ENCODE results near the gene TCF19.
"Not testable (repeated sequence)": the region's sequence is repeated elsewhere in the genome, so short reads cannot be mapped to it uniquely, and the experiment has no call there.

Gene TCF19

DNA sequence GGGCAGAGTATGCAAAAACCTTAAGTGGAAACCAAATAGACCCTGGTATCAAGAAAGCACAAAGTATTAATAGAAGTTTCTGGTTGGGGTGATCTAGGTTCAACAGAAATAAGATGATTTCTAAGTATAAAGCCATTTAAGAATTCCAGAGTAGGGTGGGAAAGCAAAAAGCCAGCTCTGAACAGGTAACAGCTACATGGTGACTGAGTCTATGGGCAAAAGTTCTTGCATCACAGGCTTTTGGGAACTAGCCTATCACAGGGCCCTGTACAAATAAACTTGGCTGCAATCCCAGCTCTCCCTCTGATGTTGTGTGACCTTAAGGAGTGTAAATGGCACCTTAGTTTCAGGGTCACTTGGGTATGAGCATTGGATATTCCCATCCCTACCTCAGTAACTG is 5.5 kb downstream of the TCF19 start:
- no peak overlapping the region for H3K4me3 ChIP-seq (ENCODE audit: low read depth, low read length)
- DNase-seq (ENCODE audit: low read depth) = no peak
- TF ChIP-seq, protein P1, sequence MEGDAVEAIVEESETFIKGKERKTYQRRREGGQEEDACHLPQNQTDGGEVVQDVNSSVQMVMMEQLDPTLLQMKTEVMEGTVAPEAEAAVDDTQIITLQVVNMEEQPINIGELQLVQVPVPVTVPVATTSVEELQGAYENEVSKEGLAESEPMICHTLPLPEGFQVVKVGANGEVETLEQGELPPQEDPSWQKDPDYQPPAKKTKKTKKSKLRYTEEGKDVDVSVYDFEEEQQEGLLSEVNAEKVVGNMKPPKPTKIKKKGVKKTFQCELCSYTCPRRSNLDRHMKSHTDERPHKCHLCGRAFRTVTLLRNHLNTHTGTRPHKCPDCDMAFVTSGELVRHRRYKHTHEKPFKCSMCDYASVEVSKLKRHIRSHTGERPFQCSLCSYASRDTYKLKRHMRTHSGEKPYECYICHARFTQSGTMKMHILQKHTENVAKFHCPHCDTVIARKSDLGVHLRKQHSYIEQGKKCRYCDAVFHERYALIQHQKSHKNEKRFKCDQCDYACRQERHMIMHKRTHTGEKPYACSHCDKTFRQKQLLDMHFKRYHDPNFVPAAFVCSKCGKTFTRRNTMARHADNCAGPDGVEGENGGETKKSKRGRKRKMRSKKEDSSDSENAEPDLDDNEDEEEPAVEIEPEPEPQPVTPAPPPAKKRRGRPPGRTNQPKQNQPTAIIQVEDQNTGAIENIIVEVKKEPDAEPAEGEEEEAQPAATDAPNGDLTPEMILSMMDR (IDR thresholded peaks at IDR 0.05; ENCODE audit: low read depth, low read length, missing control alignments) = no peak
- in situ Hi-C loops (cut with HindIII; ENCODE audit: low sequenced_read_pairs) = no loop called here

DNA sequence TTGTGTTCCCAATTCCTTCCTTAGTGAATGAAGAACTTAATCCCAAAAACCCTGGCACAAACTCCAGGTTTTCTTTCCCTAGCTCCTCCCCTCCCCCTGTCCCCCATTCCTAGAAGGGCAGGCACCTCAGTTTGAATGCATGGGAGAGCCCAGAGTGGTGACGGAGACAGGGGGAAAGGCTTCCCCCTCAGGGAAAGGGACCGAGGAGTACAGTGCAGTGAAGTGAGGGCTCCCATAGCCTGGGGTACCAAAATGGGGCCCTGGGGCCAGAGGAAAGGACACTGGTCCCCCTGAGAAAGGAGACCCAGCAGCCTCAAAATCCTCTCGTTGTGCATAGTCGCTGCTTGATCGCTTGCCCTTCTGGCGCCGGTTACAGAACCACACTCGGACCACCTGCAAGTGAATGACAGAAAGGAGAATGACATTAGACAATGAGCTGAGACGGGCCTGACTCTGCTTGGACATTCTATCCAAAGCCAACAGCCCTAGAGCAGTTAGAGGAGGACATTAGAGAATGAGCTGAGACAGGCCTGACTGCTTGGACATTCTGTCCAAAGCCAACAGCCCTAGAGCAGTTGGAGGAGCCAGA is 6.2 kb downstream of the TCF19 start:
- in situ Hi-C loops (cut with HindIII; ENCODE audit: low sequenced_read_pairs); DNase-seq (ENCODE audit: low read depth); H3K4me3 ChIP-seq (ENCODE audit: low read depth, low read length): not testable (repeated sequence)

DNA sequence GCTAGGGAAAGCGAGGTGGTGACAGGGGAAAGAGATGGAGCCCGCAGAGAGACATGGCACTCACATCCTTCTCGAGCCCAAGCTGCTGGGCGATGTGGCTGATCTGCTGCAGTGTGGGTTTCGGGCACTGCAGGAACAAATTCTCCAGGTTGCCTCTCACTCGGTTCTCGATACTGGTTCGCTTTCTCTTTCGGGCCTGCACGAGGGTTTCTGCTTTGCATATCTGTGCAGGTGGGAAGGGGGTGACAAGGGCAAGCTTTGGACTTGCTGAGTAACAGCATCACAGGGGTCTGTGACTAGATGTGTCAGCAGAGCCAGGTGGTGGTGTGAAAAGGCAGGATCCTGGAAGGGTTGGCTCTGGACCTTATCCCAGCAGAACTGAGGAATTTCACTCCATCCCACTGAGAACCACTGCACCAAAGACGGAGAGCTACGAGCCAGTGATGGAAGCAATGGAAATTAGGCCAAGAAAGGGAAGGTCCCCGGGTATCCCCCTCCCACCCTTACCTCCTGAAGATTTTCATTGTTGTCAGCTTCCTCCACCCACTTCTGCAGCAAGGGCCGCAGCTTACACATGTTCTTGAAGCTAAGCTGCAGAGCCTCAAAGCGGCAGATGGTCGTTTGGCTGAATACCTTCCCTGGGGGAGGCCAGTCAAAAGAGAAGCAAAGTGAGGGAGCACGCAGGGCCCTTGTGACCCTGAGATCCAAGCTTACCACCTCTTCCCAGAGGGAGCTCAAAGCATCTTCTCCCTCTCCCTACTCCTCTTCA is 6.9 kb downstream of the TCF19 start:
- in situ Hi-C loops (cut with HindIII; ENCODE audit: low sequenced_read_pairs); DNase-seq (ENCODE audit: low read depth); H3K4me3 ChIP-seq (ENCODE audit: low read depth, low read length): not testable (repeated sequence)

DNA sequence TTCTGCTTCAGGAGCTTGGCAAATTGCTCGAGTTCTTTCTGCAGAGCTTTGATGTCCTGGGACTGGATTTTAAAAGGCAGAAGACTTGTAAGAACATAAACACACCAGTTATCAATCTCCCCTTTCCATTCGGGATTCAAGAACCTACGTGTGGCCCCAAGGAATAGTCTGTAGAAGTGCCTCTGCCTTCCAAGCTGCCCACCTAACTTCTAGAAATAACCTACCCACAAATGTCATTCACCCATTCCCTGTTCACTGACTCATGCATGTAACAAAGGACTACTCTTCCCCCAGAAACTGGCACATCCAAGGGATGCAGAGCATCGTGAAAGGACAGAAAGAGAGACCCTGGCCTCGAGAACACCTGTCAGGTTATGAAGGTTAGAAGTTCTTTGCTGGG is 7.6 kb downstream of the TCF19 start:
- in situ Hi-C loops (cut with HindIII; ENCODE audit: low sequenced_read_pairs) = no loop called here

DNA sequence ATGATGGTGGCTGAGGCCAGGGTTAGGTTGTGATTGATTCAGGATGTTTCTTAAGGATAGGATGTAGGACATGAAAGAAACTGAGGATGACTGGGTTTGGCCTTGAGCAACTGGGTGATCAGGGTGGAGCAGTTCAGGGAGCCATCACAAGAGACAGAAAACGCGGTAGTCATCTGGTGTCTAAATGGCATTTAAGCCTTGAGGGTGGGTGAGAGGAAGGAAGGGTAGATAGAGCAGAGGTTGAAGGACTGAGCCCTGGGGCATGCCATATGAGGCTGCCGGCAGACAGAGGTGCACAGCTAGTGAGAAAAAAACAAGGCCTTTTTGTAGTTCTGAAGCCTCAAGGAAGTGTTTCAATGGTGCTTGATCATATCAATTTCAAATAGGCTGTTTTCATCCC is 10.2 kb downstream of the TCF19 start:
- DNase-seq (ENCODE audit: low read depth) = no peak
- TF ChIP-seq, protein P1 (IDR thresholded peaks at IDR 0.05; ENCODE audit: low read depth, low read length, missing control alignments) = no peak
- no peak overlapping the region for H3K4me3 ChIP-seq (ENCODE audit: low read depth, low read length)
- in situ Hi-C loops (cut with HindIII; ENCODE audit: low sequenced_read_pairs) = no loop called here

More for the DNA sequence above, 7.6 kb downstream of the TCF19 start:
- TF ChIP-seq, protein P1 (IDR thresholded peaks at IDR 0.05; ENCODE audit: low read depth, low read length, missing control alignments) = no peak
- H3K4me3 ChIP-seq (ENCODE audit: low read depth, low read length) = no peak overlapping the region
- no peak for DNase-seq (ENCODE audit: low read depth)

DNA sequence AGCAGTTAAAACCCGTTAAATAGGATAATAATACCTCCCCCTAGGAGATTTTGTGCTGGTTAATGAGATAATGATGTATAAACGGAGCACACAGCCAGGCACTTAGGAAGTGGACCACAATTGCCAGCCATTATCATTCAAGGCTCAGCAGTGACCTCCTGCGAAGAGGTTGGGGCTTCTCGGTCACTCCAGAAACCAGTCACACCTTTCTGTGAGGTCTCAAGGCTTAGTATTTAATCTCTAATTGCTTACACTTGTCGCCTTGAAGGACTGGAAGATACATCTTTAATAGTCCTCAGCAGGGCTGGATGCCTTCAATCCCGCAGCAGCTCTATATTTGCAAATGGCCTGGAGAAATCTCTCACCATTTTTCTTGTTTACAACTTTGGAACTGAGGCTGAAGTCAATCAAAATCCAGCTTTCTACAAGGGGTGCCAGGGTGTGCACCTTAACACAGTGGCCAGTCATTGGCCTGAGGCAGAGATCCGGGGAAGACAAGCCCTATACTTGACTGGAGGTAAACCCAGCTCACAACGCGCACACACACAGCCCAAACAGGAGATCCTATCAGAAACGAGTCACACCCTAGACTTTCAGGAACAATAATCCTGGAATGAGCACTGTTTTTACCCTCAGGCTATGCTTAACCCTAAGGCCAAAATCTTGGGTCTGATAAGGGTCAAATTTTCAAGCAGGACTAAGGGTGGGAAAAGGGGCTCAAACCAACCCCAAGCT is 10.9 kb downstream of the TCF19 start:
- DNase-seq (ENCODE audit: low read depth) = no peak
- in situ Hi-C loops (cut with HindIII; ENCODE audit: low sequenced_read_pairs) = no loop called here
- no peak overlapping the region for H3K4me3 ChIP-seq (ENCODE audit: low read depth, low read length)
- TF ChIP-seq, protein P1 (IDR thresholded peaks at IDR 0.05; ENCODE audit: low read depth, low read length, missing control alignments) = no peak

DNA sequence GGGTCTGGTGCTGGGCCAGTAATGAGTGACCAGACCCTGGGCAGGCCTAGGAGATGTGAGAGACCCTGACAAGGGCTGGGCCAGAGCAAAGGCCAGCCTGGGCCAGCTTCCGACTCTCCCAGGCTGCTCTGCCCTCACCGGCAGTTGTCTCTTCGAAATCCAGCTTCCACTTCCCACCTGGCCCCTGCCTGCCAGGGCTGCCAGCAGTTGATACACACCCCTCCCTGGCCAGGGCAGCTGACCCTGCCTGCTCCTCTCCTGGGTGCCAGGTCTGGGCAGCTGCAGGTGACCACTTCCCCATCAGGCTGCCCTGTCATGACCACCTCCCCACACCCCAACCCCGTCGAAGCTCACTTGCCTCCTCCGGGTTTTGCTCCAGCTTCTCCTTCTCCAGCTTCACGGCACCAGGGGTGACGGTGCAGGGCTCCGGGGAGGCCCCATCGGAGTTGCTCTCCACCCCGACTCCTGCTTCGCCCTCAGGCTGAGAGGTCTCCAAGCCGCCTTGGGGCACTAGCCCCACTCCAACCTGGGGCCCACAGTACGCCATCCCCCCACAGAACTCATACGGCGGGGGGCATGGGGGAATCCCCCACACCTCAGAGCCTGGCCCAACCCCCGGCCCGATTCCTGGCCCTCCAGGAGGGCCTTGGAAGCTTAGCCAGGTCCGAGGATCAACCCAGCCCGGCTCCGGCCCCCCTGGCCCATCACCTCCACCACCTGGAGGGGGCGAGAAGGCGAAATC is 11.6 kb downstream of the TCF19 start:
- DNase-seq (ENCODE audit: low read depth); H3K4me3 ChIP-seq (ENCODE audit: low read depth, low read length); in situ Hi-C loops (cut with HindIII; ENCODE audit: low sequenced_read_pairs): not testable (repeated sequence)

DNA sequence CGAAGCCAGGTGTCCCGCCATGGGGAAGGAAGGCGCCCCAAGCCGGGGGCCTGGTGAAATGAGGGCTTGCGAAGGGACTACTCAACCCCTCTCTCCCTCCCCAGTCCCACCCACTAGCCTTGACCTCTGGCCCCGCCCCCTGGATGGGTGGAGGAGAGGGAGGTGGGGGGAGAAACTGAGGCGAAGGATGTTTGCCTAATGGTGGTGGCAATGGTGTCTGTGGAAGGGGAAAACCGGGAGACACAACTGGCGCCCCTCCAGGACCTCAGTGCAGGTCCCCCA is 12.2 kb downstream of the TCF19 start, which contains the start of gene POU5F1:
Gene POU5F1, minus strand, starts transcription at position 83 of the 282 bp plus-strand sequence. Its CDS starts 62 bp downstream, at position 21.
- H3K4me3 ChIP-seq (ENCODE audit: low read depth, low read length) = no peak within 1 kb of the TSS
- in situ Hi-C loops (cut with HindIII; ENCODE audit: low sequenced_read_pairs) = no loop called here
- DNase-seq (ENCODE audit: low read depth) = no peak
- TF ChIP-seq, protein P1 (IDR thresholded peaks at IDR 0.05; ENCODE audit: low read depth, low read length, missing control alignments) = no peak
